Lung (tissue), 12 donors: ENCODE results near the gene PTPRN2. TPM values are rescaled to one million over a fixed set of nuclear protein-coding genes. Genes with fewer than 3 reads are reported as not detected.

Experiments used
- ATAC-seq: fragments of 200-7000 bp; cut with Tn5 transposase; one replicate; pipeline ENCODE4 v1.9.1; 2020; ENCODE audit warnings: moderate number of reproducible peaks; ENCODE audit not compliant: insufficient read depth, low FRiP score
- DNase-seq, 3 donors: peaks; one replicate each; pipeline ENCODE4 v3.0.0-alpha.2; 2013 to 2017
- H3K27ac ChIP-seq, 2 donors: one replicate each; pipeline ENCODE4 v1.5.1; 2013; ENCODE audit warnings: mild to moderate bottlenecking in 2 of 2, moderate library complexity in 2 of 2, control low read depth in 1 of 2, inconsistent platforms in 1 of 2, low read depth in 1 of 2, low read length in 1 of 2
- H3K27me3 ChIP-seq, 3 donors: one replicate each; pipeline ENCODE4 v1.5.1; 2013; ENCODE audit warnings: low read length in 2 of 3; ENCODE audit not compliant: control insufficient read depth in 3 of 3, insufficient read depth in 3 of 3
- H3K36me3 ChIP-seq, 4 donors: one replicate each; pipeline ENCODE4 v1.5.1; 2013; ENCODE audit warnings: low read length in 4 of 4, mild to moderate bottlenecking in 1 of 4, moderate library complexity in 1 of 4; ENCODE audit not compliant: control insufficient read depth in 4 of 4, insufficient read depth in 4 of 4
- H3K4me1 ChIP-seq, 5 donors: one replicate each; pipeline ENCODE4 v1.5.1; 2013; ENCODE audit warnings: low read length in 5 of 5, mild to moderate bottlenecking in 2 of 5, moderate library complexity in 1 of 5; ENCODE audit not compliant: control insufficient read depth in 5 of 5, insufficient read depth in 5 of 5
- H3K4me3 ChIP-seq: one replicate; pipeline ENCODE4 v1.5.1; 2013; ENCODE audit warnings: mild to moderate bottlenecking, control low read depth, moderate library complexity
- H3K9ac ChIP-seq, 2 donors: one replicate each; pipeline ENCODE4 v1.5.1; 2013; ENCODE audit warnings: low read length in 2 of 2, control low read depth in 1 of 2; ENCODE audit not compliant: insufficient read depth in 1 of 2
- H3K9me3 ChIP-seq, 4 donors: one replicate each; pipeline ENCODE4 v1.5.1; 2013; ENCODE audit warnings: low read length in 3 of 4, mild to moderate bottlenecking in 1 of 4, moderate library complexity in 1 of 4; ENCODE audit not compliant: control insufficient read depth in 4 of 4, insufficient read depth in 3 of 4
- CTCF ChIP-seq: IDR thresholded peaks from 2 replicates; pipeline ENCODE4 v1.5.1; 2012; ENCODE audit warnings: mild to moderate bottlenecking; ENCODE audit errors: control extremely low read depth, extremely low read depth
- WGBS, 2 donors: extraction: QIAGEN DNeasy Blood & Tissue Kit; methylation state at CpG; one replicate each; pipeline ENCODE4 v1.1.7; 2013; 5-methylcytosine and 5-hydroxymethylcytosine counted together
- polyA plus RNA-seq, 2 donors: library from polyadenylated mRNA; stranded (reverse); fragments of 200-250 nt; gene quantifications; one replicate each; pipeline ENCODE4 v1.2.1, GENCODE V29; 2013
- total RNA-seq, 2 donors: library from RNA; depleted of rRNA in 1 of 2; stranded (reverse); fragments of >200 nt in 1 of 2; gene quantifications; one replicate each; pipeline ENCODE4 v1.2.1, GENCODE V29; 2014 to 2021
- donor health status: control.
- donor health status: control.
- donor health status: Bipolar disorder and iron deficiency.
- donor health status: healthy.
- donor health status: DM: yes; HTN: yes; CAD: no.

Gene PTPRN2
- total and polyA plus RNA-seq, 4 donors = 2.1 to 7.4 (median 4.4) TPM

DNA sequence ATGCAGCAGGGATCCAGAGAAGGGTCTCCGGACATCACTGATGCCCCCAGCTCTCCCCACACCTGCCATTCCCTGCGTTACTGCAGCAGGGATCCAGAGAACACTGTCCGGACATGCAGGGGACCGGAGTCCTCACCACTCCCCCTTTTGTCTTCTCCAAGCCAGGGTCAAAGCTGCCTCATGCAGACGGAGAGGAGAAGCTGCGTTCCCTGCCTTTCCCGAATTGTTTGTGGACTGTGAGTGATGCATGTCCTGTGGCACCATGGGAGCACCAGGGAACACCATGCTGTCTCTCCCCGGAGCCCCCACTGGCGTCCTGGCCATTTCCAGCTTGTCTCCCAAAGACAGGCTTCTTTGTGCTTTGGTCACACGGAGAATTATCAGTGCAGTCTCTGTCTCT, 599.7 kb downstream of the PTPRN2 start:
- no peak for ATAC-seq
- DNase-seq = no peak
- Histone ChIP-seq H3K9me3 (no peaks in the 10 kb centered on the region), H3K27me3 (no peaks in the 10 kb centered on the region), H3K36me3 (no peaks in the 10 kb centered on the region), H3K4me1 (no peaks in the 10 kb centered on the region), H3K4me3 (no peak overlapping the region), H3K27ac (no peak overlapping the region), H3K9ac (no peak overlapping the region)
- no peak for TF ChIP-seq CTCF
- 69 to 70% methylated on average over 10 of the region's 10 CpGs for WGBS, 2 donors

GRCh38 chr7:157986051-157986450, 601.6 kb downstream of the PTPRN2 start:
- Histone ChIP-seq H3K9me3 (no peaks in the 10 kb centered on the region), H3K27me3 (no peaks in the 10 kb centered on the region), H3K4me3 (no peak overlapping the region), H3K36me3 (no peaks in the 10 kb centered on the region), H3K27ac (no peak overlapping the region), H3K4me1 (no peaks in the 10 kb centered on the region), H3K9ac (no peak overlapping the region)
- 84 to 88% methylated on average over 12 of the region's 12 CpGs for WGBS, 2 donors
- TF ChIP-seq CTCF = no peak
- no peak for ATAC-seq
- DNase-seq = no peak

DNA sequence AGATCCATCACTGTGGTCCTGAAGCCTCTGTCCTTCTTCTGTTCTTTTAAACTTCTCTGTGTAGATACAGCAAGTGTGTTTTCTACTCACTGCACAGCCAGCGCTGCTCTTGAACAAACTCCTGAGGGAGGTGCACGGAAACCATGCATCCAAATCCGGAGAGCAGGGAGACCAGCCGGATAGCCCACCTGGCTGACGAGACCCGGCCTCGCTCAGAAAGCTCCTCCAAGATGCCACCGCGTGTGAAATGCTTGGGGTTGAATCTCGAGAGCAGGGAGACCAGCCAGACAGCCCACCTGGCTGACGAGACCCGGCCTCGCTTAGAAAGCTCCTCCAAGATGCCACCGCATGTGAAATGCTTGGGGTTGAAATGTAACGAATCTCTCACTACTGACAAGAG, 602.0 kb downstream of the PTPRN2 start:
- 85 to 89% methylated on average over 15 of the region's 15 CpGs for WGBS, 2 donors
- Histone ChIP-seq H3K9me3 (no peaks in the 10 kb centered on the region), H3K9ac (no peak overlapping the region), H3K4me1 (no peaks in the 10 kb centered on the region), H3K4me3 (no peak overlapping the region), H3K36me3 (no peaks in the 10 kb centered on the region), H3K27ac (no peak overlapping the region), H3K27me3 (no peaks in the 10 kb centered on the region)
- no peak for DNase-seq
- no peak for TF ChIP-seq CTCF
- ATAC-seq = no peak

DNA sequence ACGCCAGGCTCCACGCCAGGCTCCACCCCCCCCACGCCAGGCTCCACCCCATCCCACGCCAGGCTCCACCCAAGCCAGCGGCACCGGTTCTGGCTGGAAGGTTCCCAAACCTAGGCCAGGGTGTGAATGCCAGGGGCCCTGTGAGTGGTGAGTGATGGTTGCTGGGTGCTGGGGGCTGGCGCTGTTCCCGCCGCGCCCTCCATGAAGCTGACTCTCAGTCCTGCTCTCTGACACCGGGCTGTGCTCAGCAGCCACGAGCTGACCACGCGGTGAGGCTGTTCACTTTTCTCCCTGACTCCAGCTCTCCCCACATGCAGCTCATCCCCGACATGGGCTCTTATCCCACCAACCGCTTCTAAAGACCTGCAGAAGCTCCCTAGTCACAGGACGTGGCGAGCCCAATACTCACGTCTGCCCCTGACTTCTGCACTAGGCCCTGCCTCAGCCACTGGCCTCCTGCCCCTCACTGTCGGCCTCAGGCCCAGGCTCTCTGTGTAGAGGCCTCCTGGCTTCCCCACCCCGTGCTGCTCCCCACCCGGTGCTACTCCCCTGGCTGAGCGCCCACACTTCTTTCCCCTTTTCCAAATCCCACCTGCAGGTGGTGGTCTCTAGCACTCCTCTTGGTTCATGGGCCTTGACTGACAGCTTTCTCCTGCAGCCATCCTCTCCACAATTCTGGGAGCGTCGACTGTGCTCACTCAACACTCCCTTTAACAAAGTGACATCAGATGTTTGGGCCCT, 603.0 kb downstream of the PTPRN2 start:
- no peak overlapping the region for H3K4me3 ChIP-seq
- DNase-seq (no peak), ATAC-seq (no peak)
- 83 to 89% methylated on average over 21 to 23 of the region's 25 CpGs for WGBS, 2 donors
- no peaks in the 10 kb centered on the region for H3K36me3 ChIP-seq
- no peak overlapping the region for H3K27ac ChIP-seq
- TF ChIP-seq CTCF = no peak
- no peaks in the 10 kb centered on the region for H3K4me1 ChIP-seq
- H3K9ac ChIP-seq = no peak overlapping the region
- no peaks in the 10 kb centered on the region for H3K27me3 ChIP-seq
- no peaks in the 10 kb centered on the region for H3K9me3 ChIP-seq
